HEK293 (cell line): ENCODE measurements around the gene FILIP1L.
A peak's percentile ranks its signal among the peaks of the same experiment; 100 is the strongest.

Source experiments
- CTCF ChIA-PET: fragments of 350-600 bp; formaldehyde crosslinking; extraction: SDS; loops from one replicate; lab custom pipeline; 2021; ENCODE audit warnings: antibody characterized with exemption; lab: Yijun Ruan, JAX
- POLR2A ChIA-PET: fragments of 300-600 bp; formaldehyde crosslinking; extraction: SDS; loops from one replicate; lab custom pipeline; 2020; ENCODE audit warnings: antibody characterized with exemption, inconsistent platforms; lab: Yijun Ruan, JAX
- H3K27ac ChIP-seq: fragments of 200-500 bp; sonication (Bioruptor generic); 2 replicates; pipeline ENCODE4 v1.5.1; 2014; ENCODE audit warnings: low read depth, low read length, control low read depth, inconsistent platforms; ENCODE audit errors: extremely low read depth
- H3K36me3 ChIP-seq, 2 experiments: fragments of 200-500 bp in 1 of 2; sonication (Bioruptor generic) in 1 of 2; 1 replicate in 1 of 2; 2 replicates in 1 of 2; pipeline ENCODE4 v1.5.1; 2014 to 2017; ENCODE audit warnings: inconsistent platforms in 2 of 2, low read length in 2 of 2; ENCODE audit not compliant: control insufficient read depth in 2 of 2, insufficient read depth in 1 of 2
- H3K4me1 ChIP-seq: fragments of 200-500 bp; sonication (Bioruptor generic); 2 replicates; pipeline ENCODE4 v1.5.1; 2014; ENCODE audit warnings: mild to moderate bottlenecking, low read length, inconsistent platforms; ENCODE audit not compliant: control insufficient read depth, insufficient read depth
- H3K4me3 ChIP-seq: 2 replicates; pipeline ENCODE4 v1.5.1; 2011; ENCODE audit warnings: low read depth, mild to moderate bottlenecking, control low read depth, low read length, moderate library complexity
- H3K9me3 ChIP-seq: fragments of 200-500 bp; sonication (Bioruptor generic); 2 replicates; pipeline ENCODE4 v1.5.1; 2014; ENCODE audit warnings: low read depth, low read length, inconsistent platforms; ENCODE audit not compliant: control insufficient read depth, insufficient read depth
- GFI1B ChIP-seq: fragments of 450-650 bp; formaldehyde crosslinking; IDR thresholded peaks from 2 replicates; pipeline ENCODE4 v1.5.1; 2016; ENCODE audit warnings: missing biosample characterization, missing genetic modification characterization
- KLF8 ChIP-seq: fragments of 450-650 bp; formaldehyde crosslinking; IDR thresholded peaks from 2 replicates; pipeline ENCODE4 v1.5.1; 2016; ENCODE audit warnings: missing biosample characterization, missing genetic modification characterization
- PRDM1 ChIP-seq: fragments of 450-650 bp; formaldehyde crosslinking; IDR thresholded peaks from 2 replicates; pipeline ENCODE4; 2016; ENCODE audit warnings: missing biosample characterization, missing genetic modification characterization
- REPIN1 ChIP-seq: fragments of 450-650 bp; formaldehyde crosslinking; IDR thresholded peaks from 2 replicates; pipeline ENCODE4 v1.5.1; 2017; ENCODE audit warnings: missing biosample characterization, missing genetic modification characterization, low read depth
- SCRT2 ChIP-seq: fragments of 450-650 bp; formaldehyde crosslinking; IDR thresholded peaks from 2 replicates; pipeline ENCODE4 v1.5.1; 2016; ENCODE audit warnings: missing biosample characterization, missing genetic modification characterization
- ZNF169 ChIP-seq: fragments of 450-650 bp; formaldehyde crosslinking; IDR thresholded peaks from 2 replicates; pipeline ENCODE4 v1.5.1; 2016; ENCODE audit warnings: missing biosample characterization, missing genetic modification characterization
- ZNF202 ChIP-seq: fragments of 450-650 bp; formaldehyde crosslinking; IDR thresholded peaks from 2 replicates; pipeline ENCODE4 v1.5.1; 2016; ENCODE audit warnings: missing biosample characterization, missing genetic modification characterization, borderline replicate concordance
- ZNF248 ChIP-seq: fragments of 450-650 bp; formaldehyde crosslinking; IDR thresholded peaks from 2 replicates; pipeline ENCODE4 v1.5.1; 2017; ENCODE audit warnings: missing biosample characterization, missing genetic modification characterization
- ZNF561 ChIP-seq: fragments of 450-650 bp; IDR thresholded peaks from 2 replicates; pipeline ENCODE4 v1.5.1; 2018; ENCODE audit warnings: missing biosample characterization, missing genetic modification characterization, borderline replicate concordance
- ZNF596 ChIP-seq: fragments of 450-650 bp; IDR thresholded peaks from 2 replicates; pipeline ENCODE4 v1.5.0; 2018; ENCODE audit warnings: missing biosample characterization, mild to moderate bottlenecking, missing genetic modification characterization, moderate library complexity
- ZNF629 ChIP-seq: fragments of 450-650 bp; formaldehyde crosslinking; IDR thresholded peaks from 2 replicates; pipeline ENCODE4 v1.5.1; 2017; ENCODE audit warnings: missing biosample characterization, missing genetic modification characterization
- ZNF677 ChIP-seq: fragments of 450-650 bp; IDR thresholded peaks from 2 replicates; pipeline ENCODE4 v1.5.0; 2018; ENCODE audit warnings: missing biosample characterization, mild to moderate bottlenecking, missing genetic modification characterization, moderate library complexity
- ZNF792 ChIP-seq: fragments of 450-650 bp; formaldehyde crosslinking; IDR thresholded peaks from 2 replicates; pipeline ENCODE4 v1.5.1; 2016; ENCODE audit warnings: missing biosample characterization, missing genetic modification characterization
- TF ChIP-seq, protein P1 (sequence below): fragments of 450-650 bp; formaldehyde crosslinking; IDR thresholded peaks from 2 replicates; pipeline ENCODE4 v1.5.1; 2016; ENCODE audit warnings: missing biosample characterization, missing genetic modification characterization
- TF ChIP-seq, protein P2 (sequence below): fragments of 450-650 bp; formaldehyde crosslinking; IDR thresholded peaks from 2 replicates; pipeline ENCODE4 v1.5.1; 2017; ENCODE audit warnings: missing biosample characterization, missing genetic modification characterization
- TF ChIP-seq, protein P3 (sequence below): fragments of 450-650 bp; formaldehyde crosslinking; IDR thresholded peaks from 2 replicates; pipeline ENCODE4 v1.5.1; 2016; ENCODE audit warnings: missing biosample characterization, missing genetic modification characterization
- TF ChIP-seq, protein P4 (sequence below): fragments of 450-650 bp; formaldehyde crosslinking; IDR thresholded peaks from 2 replicates; pipeline ENCODE4 v1.5.1; 2017; ENCODE audit warnings: missing biosample characterization, missing genetic modification characterization
- TF ChIP-seq, protein P5 (sequence below): fragments of 450-650 bp; formaldehyde crosslinking; IDR thresholded peaks from 2 replicates; pipeline ENCODE4 v1.5.1; 2017; ENCODE audit warnings: missing biosample characterization, missing genetic modification characterization
- TF ChIP-seq, protein P6 (sequence below): sonication (generic); formaldehyde crosslinking; IDR thresholded peaks from 2 replicates; pipeline ENCODE4 v1.8.1; 2022; ENCODE audit warnings: mild to moderate bottlenecking, moderate library complexity, missing genetic modification reagents

The FILIP1L gene

DNA sequence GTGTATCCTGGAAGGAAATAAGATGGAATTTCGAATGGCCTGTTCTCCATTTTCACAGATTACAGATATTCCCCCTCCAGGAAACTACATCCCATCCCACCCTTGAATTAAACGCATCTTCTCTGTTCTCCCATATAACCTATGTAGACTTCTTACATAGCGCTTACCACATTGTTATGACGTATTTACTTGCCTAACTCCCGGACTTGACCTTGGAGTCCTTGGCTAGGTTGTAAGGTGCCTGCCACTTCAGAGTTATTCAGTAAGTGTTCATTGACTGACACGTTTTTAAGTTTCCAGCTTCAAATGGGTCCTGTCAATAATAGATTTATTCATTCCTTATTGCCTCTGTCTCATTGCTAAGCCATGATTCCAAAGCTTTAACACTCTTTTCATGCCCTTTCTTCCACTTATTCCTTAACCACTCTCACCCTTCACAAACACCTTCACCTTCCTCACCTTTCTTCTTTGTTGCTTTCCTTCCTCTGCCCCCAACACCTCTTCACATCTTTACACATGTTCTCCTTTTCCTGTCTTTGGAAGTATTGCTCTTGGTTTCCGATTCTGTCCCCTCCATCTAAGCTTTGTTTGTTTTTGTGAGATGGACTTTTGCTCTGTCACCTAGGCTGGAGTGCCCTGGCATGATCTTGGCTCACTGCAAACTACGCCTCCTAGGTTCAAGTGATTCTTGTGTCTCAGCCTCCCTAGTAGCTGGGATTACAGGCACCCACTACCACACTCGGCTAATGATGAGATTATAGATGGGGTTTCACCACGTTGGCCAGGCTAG is 158.3 kb downstream of the FILIP1L start:
- ChIA-PET CTCF (no interaction called here), POLR2A (no interaction called here)
- Histone ChIP-seq H3K9me3 (no peaks in the 10 kb centered on the region), H3K4me3 (no peak overlapping the region), H3K36me3 (no peaks in the 10 kb centered on the region), H3K27ac (no peak overlapping the region), H3K4me1 (no peaks in the 10 kb centered on the region)
- TF ChIP-seq, protein P1, sequence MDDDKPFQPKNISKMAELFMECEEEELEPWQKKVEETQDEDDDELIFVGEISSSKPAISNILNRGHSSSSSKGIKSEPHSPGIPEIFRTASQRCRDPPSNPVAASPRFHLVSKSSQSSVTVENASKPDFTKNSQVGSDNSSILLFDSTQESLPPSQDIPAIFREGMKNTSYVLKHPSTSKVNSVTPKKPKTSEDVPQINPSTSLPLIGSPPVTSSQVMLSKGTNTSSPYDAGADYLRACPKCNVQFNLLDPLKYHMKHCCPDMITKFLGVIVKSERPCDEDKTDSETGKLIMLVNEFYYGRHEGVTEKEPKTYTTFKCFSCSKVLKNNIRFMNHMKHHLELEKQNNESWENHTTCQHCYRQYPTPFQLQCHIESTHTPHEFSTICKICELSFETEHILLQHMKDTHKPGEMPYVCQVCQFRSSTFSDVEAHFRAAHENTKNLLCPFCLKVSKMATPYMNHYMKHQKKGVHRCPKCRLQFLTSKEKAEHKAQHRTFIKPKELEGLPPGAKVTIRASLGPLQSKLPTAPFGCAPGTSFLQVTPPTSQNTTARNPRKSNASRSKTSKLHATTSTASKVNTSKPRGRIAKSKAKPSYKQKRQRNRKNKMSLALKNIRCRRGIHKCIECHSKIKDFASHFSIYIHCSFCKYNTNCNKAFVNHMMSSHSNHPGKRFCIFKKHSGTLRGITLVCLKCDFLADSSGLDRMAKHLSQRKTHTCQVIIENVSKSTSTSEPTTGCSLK (tag by site-specific recombination) = no peak
- TF ChIP-seq PRDM1 = peak; percentile 80

DNA sequence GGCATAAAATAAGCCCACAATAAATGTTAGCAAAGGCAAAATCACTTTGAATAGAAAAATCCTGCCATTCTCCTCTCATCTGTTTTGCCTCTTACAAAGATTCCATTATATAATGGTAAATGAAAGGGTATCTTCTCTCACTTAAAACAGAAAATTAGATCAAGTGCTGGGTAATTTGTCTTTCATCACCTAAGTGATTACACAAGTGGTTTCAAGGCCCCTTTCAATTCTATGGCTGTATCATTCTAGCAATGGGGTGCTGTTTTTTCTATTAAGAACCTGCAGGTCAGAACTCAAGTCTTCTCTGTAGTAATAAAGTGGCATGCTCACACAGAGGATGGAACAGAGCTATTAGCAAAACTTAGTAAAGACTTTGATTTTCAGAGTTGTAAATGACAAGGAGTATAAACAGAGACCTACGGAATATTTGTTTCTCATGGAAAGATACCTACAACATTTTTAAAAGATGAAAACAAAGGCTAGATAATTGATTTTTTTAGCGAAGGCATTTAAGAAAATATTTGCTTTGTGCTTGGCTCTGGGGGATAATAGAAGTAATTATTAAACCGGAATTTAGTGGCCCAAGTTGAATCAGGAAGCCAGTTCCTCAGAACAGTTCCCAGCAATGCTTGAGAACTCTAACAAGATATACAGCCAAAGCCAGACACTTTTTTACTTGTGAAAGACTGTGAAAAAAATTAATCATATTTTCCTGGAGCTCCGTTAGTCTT is 159.2 kb downstream of the FILIP1L start:
- no peaks in the 10 kb centered on the region for H3K36me3 ChIP-seq
- CTCF ChIA-PET = no interaction called here
- H3K4me3 ChIP-seq = no peak overlapping the region
- no peaks in the 10 kb centered on the region for H3K9me3 ChIP-seq
- POLR2A ChIA-PET = no interaction called here
- no peaks in the 10 kb centered on the region for H3K4me1 ChIP-seq
- TF ChIP-seq, protein P2, sequence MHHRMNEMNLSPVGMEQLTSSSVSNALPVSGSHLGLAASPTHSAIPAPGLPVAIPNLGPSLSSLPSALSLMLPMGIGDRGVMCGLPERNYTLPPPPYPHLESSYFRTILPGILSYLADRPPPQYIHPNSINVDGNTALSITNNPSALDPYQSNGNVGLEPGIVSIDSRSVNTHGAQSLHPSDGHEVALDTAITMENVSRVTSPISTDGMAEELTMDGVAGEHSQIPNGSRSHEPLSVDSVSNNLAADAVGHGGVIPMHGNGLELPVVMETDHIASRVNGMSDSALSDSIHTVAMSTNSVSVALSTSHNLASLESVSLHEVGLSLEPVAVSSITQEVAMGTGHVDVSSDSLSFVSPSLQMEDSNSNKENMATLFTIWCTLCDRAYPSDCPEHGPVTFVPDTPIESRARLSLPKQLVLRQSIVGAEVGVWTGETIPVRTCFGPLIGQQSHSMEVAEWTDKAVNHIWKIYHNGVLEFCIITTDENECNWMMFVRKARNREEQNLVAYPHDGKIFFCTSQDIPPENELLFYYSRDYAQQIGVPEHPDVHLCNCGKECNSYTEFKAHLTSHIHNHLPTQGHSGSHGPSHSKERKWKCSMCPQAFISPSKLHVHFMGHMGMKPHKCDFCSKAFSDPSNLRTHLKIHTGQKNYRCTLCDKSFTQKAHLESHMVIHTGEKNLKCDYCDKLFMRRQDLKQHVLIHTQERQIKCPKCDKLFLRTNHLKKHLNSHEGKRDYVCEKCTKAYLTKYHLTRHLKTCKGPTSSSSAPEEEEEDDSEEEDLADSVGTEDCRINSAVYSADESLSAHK (tag by site-specific recombination) = peak; percentile 85
- TF ChIP-seq, protein P3, sequence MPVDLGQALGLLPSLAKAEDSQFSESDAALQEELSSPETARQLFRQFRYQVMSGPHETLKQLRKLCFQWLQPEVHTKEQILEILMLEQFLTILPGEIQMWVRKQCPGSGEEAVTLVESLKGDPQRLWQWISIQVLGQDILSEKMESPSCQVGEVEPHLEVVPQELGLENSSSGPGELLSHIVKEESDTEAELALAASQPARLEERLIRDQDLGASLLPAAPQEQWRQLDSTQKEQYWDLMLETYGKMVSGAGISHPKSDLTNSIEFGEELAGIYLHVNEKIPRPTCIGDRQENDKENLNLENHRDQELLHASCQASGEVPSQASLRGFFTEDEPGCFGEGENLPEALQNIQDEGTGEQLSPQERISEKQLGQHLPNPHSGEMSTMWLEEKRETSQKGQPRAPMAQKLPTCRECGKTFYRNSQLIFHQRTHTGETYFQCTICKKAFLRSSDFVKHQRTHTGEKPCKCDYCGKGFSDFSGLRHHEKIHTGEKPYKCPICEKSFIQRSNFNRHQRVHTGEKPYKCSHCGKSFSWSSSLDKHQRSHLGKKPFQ = no peak
- TF ChIP-seq, protein P4, sequence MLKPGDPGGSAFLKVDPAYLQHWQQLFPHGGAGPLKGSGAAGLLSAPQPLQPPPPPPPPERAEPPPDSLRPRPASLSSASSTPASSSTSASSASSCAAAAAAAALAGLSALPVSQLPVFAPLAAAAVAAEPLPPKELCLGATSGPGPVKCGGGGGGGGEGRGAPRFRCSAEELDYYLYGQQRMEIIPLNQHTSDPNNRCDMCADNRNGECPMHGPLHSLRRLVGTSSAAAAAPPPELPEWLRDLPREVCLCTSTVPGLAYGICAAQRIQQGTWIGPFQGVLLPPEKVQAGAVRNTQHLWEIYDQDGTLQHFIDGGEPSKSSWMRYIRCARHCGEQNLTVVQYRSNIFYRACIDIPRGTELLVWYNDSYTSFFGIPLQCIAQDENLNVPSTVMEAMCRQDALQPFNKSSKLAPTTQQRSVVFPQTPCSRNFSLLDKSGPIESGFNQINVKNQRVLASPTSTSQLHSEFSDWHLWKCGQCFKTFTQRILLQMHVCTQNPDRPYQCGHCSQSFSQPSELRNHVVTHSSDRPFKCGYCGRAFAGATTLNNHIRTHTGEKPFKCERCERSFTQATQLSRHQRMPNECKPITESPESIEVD (tag by site-specific recombination) = peak; percentile 44
- TF ChIP-seq, all 188 proteins: peak for 2
- H3K27ac ChIP-seq = no peak overlapping the region

DNA sequence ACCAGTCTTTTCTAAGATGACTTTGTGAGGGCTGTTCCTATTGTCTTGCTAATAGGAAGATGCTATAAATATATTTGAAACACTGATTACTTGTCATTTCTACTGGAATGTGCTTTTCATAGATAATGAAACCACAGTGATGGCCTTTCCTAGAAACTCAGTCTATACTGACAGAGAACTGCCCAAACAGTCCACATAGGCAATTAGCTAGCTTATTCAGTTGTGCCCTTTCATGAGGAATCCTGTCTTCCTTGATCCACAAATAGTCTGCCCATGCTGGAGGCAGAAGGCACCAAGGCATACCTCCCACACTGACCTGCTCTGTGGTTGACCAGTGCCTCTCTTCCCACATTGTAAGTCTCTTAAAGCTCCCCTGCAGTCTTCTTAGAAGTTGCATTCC is 160.7 kb downstream of the FILIP1L start:
- Histone ChIP-seq H3K4me3 (no peak overlapping the region), H3K27ac (no peak overlapping the region), H3K9me3 (no peaks in the 10 kb centered on the region), H3K4me1 (no peaks in the 10 kb centered on the region), H3K36me3 (no peaks in the 10 kb centered on the region)
- POLR2A ChIA-PET = no interaction called here
- CTCF ChIA-PET = no interaction called here
- TF ChIP-seq ZNF202 (no peak), ZNF792 (tag by site-specific recombination) (no peak), ZNF629 (tag by site-specific recombination) (no peak), ZNF677 (tag by site-specific recombination) (no peak), SCRT2 (tag by site-specific recombination) (no peak), GFI1B (tag by site-specific recombination) (no peak), REPIN1 (tag by site-specific recombination) (no peak), KLF8 (tag by site-specific recombination) (no peak), ZNF596 (tag by site-specific recombination) (no peak), ZNF248 (tag by site-specific recombination) (no peak), ZNF561 (tag by site-specific recombination) (no peak), ZNF169 (tag by site-specific recombination) (no peak)
- TF ChIP-seq, protein P5, sequence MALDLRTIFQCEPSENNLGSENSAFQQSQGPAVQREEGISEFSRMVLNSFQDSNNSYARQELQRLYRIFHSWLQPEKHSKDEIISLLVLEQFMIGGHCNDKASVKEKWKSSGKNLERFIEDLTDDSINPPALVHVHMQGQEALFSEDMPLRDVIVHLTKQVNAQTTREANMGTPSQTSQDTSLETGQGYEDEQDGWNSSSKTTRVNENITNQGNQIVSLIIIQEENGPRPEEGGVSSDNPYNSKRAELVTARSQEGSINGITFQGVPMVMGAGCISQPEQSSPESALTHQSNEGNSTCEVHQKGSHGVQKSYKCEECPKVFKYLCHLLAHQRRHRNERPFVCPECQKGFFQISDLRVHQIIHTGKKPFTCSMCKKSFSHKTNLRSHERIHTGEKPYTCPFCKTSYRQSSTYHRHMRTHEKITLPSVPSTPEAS (tag by site-specific recombination) = no peak
- TF ChIP-seq, protein P6, sequence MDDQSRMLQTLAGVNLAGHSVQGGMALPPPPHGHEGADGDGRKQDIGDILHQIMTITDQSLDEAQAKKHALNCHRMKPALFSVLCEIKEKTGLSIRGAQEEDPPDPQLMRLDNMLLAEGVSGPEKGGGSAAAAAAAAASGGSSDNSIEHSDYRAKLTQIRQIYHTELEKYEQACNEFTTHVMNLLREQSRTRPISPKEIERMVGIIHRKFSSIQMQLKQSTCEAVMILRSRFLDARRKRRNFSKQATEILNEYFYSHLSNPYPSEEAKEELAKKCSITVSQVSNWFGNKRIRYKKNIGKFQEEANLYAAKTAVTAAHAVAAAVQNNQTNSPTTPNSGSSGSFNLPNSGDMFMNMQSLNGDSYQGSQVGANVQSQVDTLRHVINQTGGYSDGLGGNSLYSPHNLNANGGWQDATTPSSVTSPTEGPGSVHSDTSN (CRISPR knock-in tag) = no peak
